Neuron (in vitro differentiated cells): ENCODE data around the gene HAGH.

Experiments
- H2AFZ ChIP-seq: one replicate; pipeline ENCODE4 v1.6.1; 2013; ENCODE audit warnings: low read depth, mild to moderate bottlenecking, inconsistent platforms, low read length, moderate library complexity
- H3K27me3 ChIP-seq: one replicate; pipeline ENCODE4 v1.6.1; 2013; ENCODE audit warnings: low read length; ENCODE audit not compliant: insufficient read depth
- H3K36me3 ChIP-seq: one replicate; pipeline ENCODE4 v1.6.1; 2013; ENCODE audit warnings: low read length; ENCODE audit not compliant: insufficient read depth
- H3K4me1 ChIP-seq: one replicate; pipeline ENCODE4 v1.6.1; 2013; ENCODE audit warnings: low read length; ENCODE audit not compliant: insufficient read depth
- H3K4me3 ChIP-seq: 2 replicates; pipeline ENCODE4 v1.5.1; 2013; ENCODE audit warnings: mild to moderate bottlenecking, low read length, moderate library complexity
- H3K9me3 ChIP-seq: one replicate; pipeline ENCODE4 v1.6.1; 2013; ENCODE audit warnings: low read length

The HAGH gene

DNA sequence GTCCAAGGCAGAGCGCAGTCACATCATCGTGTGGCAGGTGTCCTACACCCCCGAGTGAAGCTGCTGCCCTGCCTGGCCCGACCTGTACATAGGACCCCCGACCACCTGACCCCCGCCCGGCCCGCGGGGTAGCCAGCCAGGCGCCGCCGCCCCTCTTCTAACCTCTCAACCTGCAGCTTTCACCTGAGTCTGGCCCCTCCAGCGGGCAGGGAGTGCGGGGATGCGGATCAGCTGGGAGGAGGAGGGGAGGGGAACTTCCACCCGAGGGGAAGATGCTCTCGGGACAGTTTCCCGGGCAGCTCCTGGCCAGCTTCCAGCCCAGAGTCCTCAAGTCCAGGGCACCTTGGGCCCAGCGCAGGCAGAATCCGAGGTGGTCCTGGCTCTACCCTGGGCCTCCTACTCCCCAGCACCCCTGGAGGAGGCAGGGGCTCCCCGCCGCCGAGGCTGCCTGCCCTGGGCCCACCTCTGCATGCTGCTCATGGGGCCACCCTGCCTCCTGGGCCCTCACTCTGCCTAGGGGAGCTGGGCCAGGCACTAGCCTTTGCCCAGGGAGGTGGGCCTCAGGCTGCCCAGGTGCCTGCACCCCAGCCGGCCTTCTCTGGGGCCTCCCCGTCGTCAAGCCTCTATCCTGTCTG lies 57.7 kb downstream of the HAGH start:
- H3K36me3 ChIP-seq: peaks cover 59% of the 10 kb centered on the region

DNA sequence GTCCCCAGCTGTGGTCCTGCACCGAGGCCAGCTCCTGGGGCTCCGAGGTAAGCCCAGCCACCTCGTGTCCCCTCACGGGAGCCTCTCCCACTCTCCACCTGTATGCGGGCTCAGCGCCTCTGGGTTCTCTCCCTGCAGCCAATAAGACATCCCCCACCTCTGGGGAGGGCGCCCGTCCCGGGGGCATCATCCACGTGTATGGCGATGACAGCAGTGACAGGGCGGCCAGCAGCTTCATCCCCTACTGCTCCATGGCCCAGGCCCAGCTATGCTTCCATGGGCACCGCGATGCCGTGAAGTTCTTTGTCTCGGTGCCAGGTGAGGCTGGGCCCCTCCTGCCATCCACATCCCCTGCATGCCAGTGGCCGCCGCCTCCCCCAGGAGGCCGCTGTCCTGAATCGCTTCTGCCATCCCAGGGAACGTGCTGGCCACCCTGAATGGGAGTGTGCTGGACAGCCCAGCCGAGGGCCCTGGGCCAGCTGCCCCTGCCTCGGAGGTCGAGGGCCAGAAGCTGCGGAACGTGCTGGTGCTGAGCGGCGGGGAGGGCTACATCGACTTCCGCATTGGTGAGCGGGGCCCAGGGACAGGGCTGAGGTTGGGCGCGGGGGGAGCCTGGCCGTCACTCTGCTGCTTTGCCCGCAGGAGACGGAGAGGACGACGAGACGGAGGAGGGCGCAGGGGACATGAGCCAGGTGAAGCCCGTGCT lies 58.4 kb downstream of the HAGH start:
- Histone ChIP-seq H3K9me3 (no peaks in the 10 kb centered on the region), H3K36me3 (peaks cover 63% of the 10 kb centered on the region), H3K4me1 (peaks cover 8% of the 10 kb centered on the region), H3K27me3 (no peaks in the 10 kb centered on the region), H2AFZ (no peak overlapping the region), H3K4me3 (no peak overlapping the region)

More for the DNA sequence above, 57.7 kb downstream of the HAGH start:
- no peak overlapping the region for H2AFZ ChIP-seq
- H3K4me3 ChIP-seq: no peak overlapping the region
- H3K9me3 ChIP-seq: no peaks in the 10 kb centered on the region
- H3K4me1 ChIP-seq: peaks cover 10% of the 10 kb centered on the region
- no peaks in the 10 kb centered on the region for H3K27me3 ChIP-seq

DNA sequence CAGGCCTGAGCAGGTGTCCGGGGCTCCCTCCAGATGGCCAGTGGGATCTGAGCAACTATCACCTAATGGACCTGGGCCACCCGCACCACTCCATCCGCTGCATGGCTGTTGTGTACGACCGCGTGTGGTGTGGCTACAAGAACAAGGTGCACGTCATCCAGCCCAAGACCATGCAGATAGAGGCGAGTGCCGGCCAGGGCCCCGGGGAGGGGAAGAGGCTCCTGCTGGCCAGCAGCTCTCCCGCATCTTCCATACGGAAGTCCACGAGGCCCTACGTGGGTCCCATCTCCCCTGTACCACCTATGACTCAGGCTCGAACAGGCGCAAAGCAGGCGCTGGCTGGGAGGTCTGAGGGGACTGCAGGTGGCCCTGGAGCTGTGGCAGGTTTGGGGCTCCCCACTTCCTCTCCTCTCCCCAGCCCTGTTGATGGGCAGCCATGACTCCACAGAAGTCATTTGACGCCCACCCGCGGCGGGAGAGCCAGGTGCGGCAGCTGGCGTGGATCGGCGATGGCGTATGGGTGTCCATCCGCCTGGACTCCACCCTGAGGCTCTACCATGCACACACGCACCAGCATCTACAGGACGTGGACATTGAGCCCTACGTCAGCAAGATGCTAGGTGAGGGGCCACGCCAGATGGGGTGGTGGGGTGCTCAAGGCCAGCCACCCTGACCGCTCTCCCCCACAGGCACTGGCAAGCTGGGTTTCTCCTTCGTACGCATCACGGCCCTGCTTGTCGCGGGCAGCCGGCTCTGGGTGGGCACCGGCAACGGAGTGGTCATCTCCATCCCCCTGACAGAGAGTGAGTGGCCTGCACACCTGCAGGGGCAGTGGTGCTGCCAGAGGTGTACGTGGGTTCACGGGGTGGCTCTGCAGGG lies 59.3 kb downstream of the HAGH start:
- H3K9me3 ChIP-seq: no peaks in the 10 kb centered on the region
- H3K36me3 ChIP-seq: peaks cover 70% of the 10 kb centered on the region
- peaks cover 7% of the 10 kb centered on the region for H3K4me1 ChIP-seq
- H2AFZ ChIP-seq: no peak overlapping the region
- H3K27me3 ChIP-seq: no peaks in the 10 kb centered on the region
- no peak overlapping the region for H3K4me3 ChIP-seq

DNA sequence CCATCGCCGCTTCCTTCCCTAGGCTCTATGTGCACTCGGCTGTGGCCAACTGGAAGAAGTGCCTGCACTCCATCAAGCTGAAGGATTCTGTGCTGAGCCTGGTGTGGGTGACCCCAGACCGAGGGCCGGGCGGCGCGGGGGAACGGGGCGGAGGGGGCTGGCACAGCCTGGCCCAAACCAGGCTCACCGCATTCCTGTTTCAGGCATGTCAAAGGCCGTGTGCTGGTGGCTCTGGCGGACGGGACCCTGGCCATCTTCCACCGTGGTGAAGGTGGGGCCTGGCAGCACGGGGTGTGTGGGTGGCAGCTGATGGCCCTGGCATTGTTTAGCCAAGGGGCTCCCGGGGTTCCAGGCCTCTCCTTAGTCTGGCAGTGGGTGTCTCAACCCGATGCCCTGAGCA lies 59.9 kb downstream of the HAGH start:
- no peaks in the 10 kb centered on the region for H3K27me3 ChIP-seq
- no peak overlapping the region for H3K4me3 ChIP-seq
- no peak overlapping the region for H2AFZ ChIP-seq
- peaks cover under 1% of the 10 kb centered on the region for H3K4me1 ChIP-seq
- peaks cover 76% of the 10 kb centered on the region for H3K36me3 ChIP-seq
- H3K9me3 ChIP-seq: no peaks in the 10 kb centered on the region

DNA sequence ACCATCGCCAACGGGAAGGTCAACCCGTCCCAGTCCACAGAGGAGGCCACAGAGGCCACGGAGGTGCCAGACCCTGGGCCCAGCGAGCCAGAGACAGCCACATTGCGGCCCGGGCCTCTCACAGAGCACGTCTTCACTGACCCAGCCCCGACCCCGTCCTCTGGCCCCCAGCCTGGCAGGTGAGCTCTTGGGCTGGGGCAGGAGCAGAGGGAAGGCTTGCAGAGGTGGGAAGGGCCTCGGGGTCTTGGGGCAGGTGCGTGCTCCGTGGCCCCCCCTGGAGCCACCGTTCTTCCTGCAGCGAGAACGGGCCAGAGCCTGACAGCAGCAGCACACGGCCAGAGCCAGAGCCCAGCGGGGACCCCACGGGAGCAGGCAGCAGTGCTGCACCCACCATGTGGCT lies 60.4 kb downstream of the HAGH start:
- Histone ChIP-seq H3K9me3 (no peaks in the 10 kb centered on the region), H3K4me3 (no peak overlapping the region), H3K36me3 (peaks cover 76% of the 10 kb centered on the region), H3K27me3 (no peaks in the 10 kb centered on the region), H3K4me1 (no peaks in the 10 kb centered on the region), H2AFZ (no peak overlapping the region)

DNA sequence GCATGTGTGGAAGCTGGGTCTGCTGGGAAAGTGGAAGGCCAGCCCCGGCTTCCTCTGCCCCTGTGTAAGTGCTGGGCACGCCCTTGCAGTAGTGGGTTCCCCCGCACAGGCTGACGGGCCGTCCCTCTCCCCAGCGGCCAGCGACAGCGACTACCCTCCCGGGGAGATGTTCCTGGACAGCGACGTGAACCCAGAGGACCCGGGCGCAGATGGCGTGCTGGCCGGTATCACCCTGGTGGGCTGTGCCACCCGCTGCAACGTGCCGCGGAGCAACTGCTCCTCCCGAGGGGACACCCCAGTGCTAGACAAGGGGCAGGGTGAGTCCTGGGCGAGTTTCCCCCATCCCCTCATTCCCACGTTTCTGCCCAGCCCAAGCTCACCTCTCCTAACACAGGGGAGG lies 60.8 kb downstream of the HAGH start:
- H3K9me3 ChIP-seq: no peaks in the 10 kb centered on the region
- H2AFZ ChIP-seq: no peak overlapping the region
- H3K4me3 ChIP-seq: no peak overlapping the region
- no peaks in the 10 kb centered on the region for H3K4me1 ChIP-seq
- no peaks in the 10 kb centered on the region for H3K27me3 ChIP-seq
- H3K36me3 ChIP-seq: peaks cover 80% of the 10 kb centered on the region

DNA sequence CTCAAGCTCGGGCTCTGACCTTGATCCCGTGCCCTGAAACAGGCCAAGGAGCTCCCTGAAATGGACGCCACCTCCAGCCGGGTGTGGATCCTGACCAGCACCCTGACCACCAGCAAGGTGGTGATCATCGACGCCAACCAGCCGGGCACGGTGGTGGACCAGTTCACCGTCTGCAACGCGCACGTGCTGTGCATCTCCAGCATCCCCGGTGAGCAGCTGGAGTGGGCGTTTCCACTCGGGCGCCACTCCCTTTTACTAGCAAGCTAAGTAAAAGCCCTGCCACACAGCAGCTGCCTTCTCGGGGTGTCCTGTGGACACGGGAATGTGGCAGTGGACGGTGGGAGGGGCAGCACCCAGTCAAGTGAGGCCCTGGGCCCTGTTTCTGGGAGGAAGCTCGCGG lies 61.7 kb downstream of the HAGH start:
- Histone ChIP-seq H3K4me3 (no peak overlapping the region), H3K36me3 (peaks cover 83% of the 10 kb centered on the region)

DNA sequence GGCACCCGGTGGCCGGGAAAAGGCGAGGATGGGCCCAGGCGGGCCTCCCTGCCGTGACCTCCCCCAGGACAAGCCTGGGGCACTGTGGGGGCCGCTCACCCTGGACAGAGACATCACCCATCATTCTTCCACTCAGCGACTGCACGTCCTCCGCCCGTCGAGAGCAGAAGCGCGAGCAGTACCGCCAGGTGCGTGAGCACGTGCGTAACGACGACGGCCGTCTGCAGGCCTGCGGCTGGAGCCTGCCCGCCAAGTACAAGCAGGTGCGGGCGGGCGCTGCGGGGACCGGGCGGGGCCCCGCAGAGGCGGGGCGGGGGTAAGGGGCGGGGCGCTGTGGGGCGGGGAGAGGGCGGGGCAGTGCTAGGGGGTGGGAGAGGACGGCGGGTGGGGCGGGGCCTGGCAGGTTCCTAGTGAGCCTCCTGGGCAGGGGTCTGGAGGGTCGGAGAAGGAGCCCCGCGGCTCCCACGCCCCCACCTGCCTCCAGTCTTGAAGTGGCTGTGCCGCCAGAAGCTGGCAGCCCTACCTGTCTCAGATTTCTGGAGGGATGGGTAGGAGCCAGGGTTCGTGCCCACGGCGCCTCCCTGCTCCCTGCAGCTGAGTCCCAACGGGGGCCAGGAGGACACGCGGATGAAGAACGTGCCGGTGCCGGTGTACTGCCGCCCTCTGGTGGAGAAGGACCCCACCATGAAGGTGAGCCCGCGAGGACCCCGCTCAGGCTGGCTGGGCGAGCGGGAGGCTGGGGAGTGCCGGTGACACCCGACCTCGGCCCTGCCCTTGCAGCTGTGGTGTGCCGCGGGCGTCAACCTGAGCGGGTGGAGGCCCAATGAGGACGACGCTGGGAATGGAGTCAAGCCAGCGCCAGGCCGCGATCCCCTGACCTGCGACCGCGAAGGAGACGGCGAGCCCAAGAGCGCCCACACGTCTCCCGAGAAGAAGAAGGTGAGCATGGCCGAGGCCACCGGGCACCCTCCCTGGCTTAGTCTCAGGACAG lies 62.8 kb downstream of the HAGH start:
- Histone ChIP-seq H3K4me3 (no peak overlapping the region), H3K36me3 (peaks cover 79% of the 10 kb centered on the region), H3K9me3 (no peaks in the 10 kb centered on the region), H2AFZ (no peak overlapping the region), H3K27me3 (no peaks in the 10 kb centered on the region), H3K4me1 (no peaks in the 10 kb centered on the region)

More for the DNA sequence above, 61.7 kb downstream of the HAGH start:
- H3K27me3 ChIP-seq: no peaks in the 10 kb centered on the region
- no peaks in the 10 kb centered on the region for H3K9me3 ChIP-seq
- H2AFZ ChIP-seq: no peak overlapping the region
- no peaks in the 10 kb centered on the region for H3K4me1 ChIP-seq

DNA sequence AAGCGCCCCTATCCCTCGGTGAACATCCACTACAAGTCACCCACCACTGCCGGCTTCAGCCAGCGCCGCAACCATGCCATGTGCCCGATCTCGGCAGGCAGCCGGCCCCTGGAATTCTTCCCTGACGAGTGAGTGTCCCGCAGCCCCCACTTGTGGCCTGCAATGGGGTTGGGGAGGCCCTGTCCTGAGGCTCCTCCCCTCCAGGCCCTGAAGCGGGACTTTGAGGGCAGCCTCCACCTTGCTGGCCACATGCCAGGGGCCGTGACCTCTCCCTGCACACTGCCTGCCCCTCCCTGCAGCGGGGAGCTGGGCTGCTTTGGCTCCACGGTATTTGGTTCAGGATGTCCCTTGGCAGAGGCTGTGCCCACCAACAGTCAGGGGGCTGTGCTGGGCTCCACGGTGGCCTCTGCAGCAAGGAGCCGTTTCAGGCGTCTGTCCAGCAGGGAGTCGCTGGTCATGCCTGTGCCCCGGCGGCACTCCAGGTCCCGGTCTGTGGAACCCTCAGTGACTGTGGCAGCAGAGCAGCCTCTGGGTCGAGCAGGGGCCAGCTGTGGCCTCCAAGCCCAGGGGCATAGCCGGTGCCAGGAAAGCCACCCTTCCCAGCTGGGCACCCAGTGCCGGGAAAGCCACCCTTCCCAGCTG lies 63.6 kb downstream of the HAGH start:
- no peaks in the 10 kb centered on the region for H3K27me3 ChIP-seq
- no peaks in the 10 kb centered on the region for H3K4me1 ChIP-seq
- no peak overlapping the region for H2AFZ ChIP-seq
- no peak overlapping the region for H3K4me3 ChIP-seq
- H3K9me3 ChIP-seq: no peaks in the 10 kb centered on the region
- peaks cover 78% of the 10 kb centered on the region for H3K36me3 ChIP-seq

DNA sequence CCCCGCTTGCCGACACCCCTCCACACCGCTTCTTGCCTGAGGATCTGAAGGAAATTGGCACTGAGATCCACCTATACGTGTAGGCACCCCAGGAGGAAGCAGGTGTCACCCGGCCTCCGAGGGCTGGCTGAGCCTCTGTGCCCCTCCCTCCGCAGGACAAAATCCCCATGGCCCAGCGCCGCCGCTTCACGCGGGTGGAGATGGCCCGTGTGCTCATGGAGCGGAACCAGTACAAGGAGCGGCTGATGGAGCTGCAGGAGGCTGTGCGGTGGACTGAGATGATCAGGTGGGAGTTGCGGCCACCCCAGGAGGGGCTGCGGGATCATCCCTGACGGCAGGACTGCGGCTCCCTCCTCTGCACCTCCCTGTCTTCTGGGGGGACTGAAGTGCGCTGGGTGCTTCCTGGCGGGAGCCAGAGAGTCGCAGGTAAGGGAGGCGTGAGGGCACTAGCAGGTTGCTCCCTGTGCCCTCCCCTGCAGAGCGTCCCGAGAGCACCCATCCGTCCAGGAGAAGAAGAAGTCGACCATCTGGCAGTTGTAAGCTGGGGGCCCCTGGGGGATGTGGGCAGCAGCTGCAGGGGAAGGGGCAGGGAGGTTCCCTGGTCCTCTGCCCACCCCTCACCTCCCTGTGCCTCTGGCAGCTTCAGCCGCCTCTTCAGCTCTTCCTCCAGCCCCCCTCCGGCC lies 64.3 kb downstream of the HAGH start:
- no peaks in the 10 kb centered on the region for H3K27me3 ChIP-seq
- peaks cover 72% of the 10 kb centered on the region for H3K36me3 ChIP-seq
- no peak overlapping the region for H2AFZ ChIP-seq
- no peak overlapping the region for H3K4me3 ChIP-seq
- H3K4me1 ChIP-seq: no peaks in the 10 kb centered on the region
- no peaks in the 10 kb centered on the region for H3K9me3 ChIP-seq

DNA sequence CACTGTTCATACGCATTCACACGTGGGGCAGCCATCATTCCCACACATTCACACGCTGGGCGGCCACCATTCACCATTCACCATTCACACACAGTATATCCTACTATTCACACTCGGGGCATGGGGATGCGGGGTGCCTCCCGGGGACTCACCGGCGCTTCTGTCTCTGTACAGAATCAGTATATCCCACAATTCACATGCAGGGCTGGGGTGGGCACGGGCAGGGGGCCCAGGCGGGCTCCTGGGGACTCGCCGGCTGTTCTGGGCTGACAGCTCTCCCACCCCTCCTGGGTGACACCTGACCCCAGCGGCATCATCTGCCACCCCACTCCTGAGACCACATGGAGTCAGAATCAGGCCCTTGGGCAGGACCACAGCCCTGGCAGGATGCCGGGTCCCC lies 64.9 kb downstream of the HAGH start:
- H3K4me1 ChIP-seq: no peaks in the 10 kb centered on the region
- H2AFZ ChIP-seq: no peak overlapping the region
- no peak overlapping the region for H3K4me3 ChIP-seq
- H3K27me3 ChIP-seq: no peaks in the 10 kb centered on the region
- no peaks in the 10 kb centered on the region for H3K9me3 ChIP-seq
- peaks cover 66% of the 10 kb centered on the region for H3K36me3 ChIP-seq

DNA sequence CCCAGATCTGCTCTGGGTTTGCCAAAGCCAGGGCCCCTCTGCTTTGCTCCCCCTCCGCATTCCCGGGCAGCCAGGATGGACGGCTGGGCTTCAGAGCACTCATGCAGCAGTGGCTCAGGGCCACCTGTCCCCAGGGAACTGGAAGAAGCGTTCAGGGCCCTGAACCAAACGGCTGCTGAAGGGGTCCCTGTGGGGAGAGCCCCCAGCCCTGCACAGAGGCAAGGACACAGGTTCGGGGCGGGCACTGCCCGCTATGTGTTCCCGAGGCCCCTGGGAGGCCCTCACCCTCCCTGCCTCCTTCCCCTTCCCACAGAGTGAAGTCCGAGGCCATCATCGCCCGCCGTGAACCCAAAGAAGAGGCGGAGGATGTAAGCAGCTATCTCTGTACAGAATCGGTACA lies 65.7 kb downstream of the HAGH start:
- H2AFZ ChIP-seq: no peak overlapping the region
- no peaks in the 10 kb centered on the region for H3K27me3 ChIP-seq
- no peaks in the 10 kb centered on the region for H3K4me1 ChIP-seq
- no peak overlapping the region for H3K4me3 ChIP-seq
- H3K9me3 ChIP-seq: no peaks in the 10 kb centered on the region
- H3K36me3 ChIP-seq: peaks cover 63% of the 10 kb centered on the region
